KMS-11 (cell line): ENCODE results near the gene CRAMP1.
"Not testable (repeated sequence)": the region's sequence is repeated elsewhere in the genome, so short reads cannot be mapped to it uniquely, and the experiment has no call there.

Experiments
- H2AFZ ChIP-seq: fragments of 200-600 bp; sonication (generic); 2 replicates; pipeline ENCODE4 v1.6.1; 2016; ENCODE audit warnings: antibody characterized with exemption, mixed run types, low read depth
- H3K27ac ChIP-seq: fragments of 200-600 bp; sonication (generic); 2 replicates; pipeline ENCODE4 v1.6.1; 2016; ENCODE audit warnings: mild to moderate bottlenecking, mixed run types
- H3K27me3 ChIP-seq: fragments of 200-600 bp; sonication (generic); 2 replicates; pipeline ENCODE4 v1.6.1; 2017; ENCODE audit warnings: mild to moderate bottlenecking, low read depth, mixed run types, moderate library complexity; ENCODE audit not compliant: insufficient read depth
- H3K36me3 ChIP-seq: fragments of 200-600 bp; sonication (generic); 2 replicates; pipeline ENCODE4 v1.6.1; 2017; ENCODE audit warnings: mild to moderate bottlenecking, mixed run types; ENCODE audit not compliant: insufficient read depth
- H3K4me1 ChIP-seq: fragments of 200-600 bp; sonication (generic); 2 replicates; pipeline ENCODE4 v1.6.1; 2016; ENCODE audit warnings: mild to moderate bottlenecking, low read depth, mixed run types; ENCODE audit not compliant: poor library complexity, severe bottlenecking
- H3K4me2 ChIP-seq: fragments of 200-600 bp; sonication (generic); 2 replicates; pipeline ENCODE4 v1.7.0; 2016; ENCODE audit warnings: mild to moderate bottlenecking, mixed run types
- H3K4me3 ChIP-seq: fragments of 200-600 bp; sonication (generic); IDR thresholded peaks from 2 replicates; pipeline ENCODE4 v1.6.1; 2017; ENCODE audit warnings: low read depth, low read length, mixed read lengths; ENCODE audit not compliant: insufficient read depth
- H3K79me2 ChIP-seq: fragments of 200-600 bp; sonication (generic); 2 replicates; pipeline ENCODE4 v1.6.1; 2016; ENCODE audit warnings: low read depth, mixed run types; ENCODE audit not compliant: insufficient read depth
- H3K9ac ChIP-seq: fragments of 200-600 bp; sonication (generic); 2 replicates; pipeline ENCODE4 v1.6.1; 2016; ENCODE audit warnings: mild to moderate bottlenecking, mixed run types
- H4K20me1 ChIP-seq: fragments of 200-600 bp; sonication (generic); 2 replicates; pipeline ENCODE4 v1.6.1; 2016; ENCODE audit warnings: mild to moderate bottlenecking, mixed run types; ENCODE audit not compliant: insufficient read depth
- CTCF ChIP-seq: fragments of 200-600 bp; sonication (generic); conservative IDR thresholded peaks from 2 replicates; pipeline ENCODE4 v1.6.1; 2017; ENCODE audit warnings: low read depth, mild to moderate bottlenecking, antibody characterized with exemption, low read length, moderate library complexity, mixed read lengths

CRAMP1 gene

GRCh38 chr16:1701216-1701878, 89.2 kb downstream of the CRAMP1 start:
- H3K4me2 ChIP-seq: no peak overlapping the region
- H3K4me1 ChIP-seq: no peaks in the 10 kb centered on the region
- TF ChIP-seq CTCF: no peak
- no peaks in the 10 kb centered on the region for H3K27me3 ChIP-seq
- H2AFZ ChIP-seq: no peak overlapping the region
- H3K36me3 ChIP-seq: no peaks in the 10 kb centered on the region; the same call in 1 of the 2 replicates
- no peak overlapping the region for H3K4me3 ChIP-seq
- no peak overlapping the region for H3K9ac ChIP-seq
- no peaks in the 10 kb centered on the region for H3K79me2 ChIP-seq
- H3K27ac ChIP-seq: no peak overlapping the region
- 0 out of 2 replicates have a peak, but pooled peaks cover 5% of the 10 kb centered on the region for H4K20me1 ChIP-seq

GRCh38 chr16:1705324-1705687, 93.1 kb downstream of the CRAMP1 start:
- Histone ChIP-seq H3K27ac (peak overlapping the region; percentile 70), H2AFZ (peak overlapping the region; percentile 81), H3K9ac (peak overlapping the region; percentile 63; the same call in 1 of the 2 replicates), H3K4me1 (peaks cover 14% of the 10 kb centered on the region), H3K4me2 (peak overlapping the region; percentile 81), H3K79me2 (peaks cover 34% of the 10 kb centered on the region)
- H4K20me1 ChIP-seq, H3K27me3 ChIP-seq, H3K4me3 ChIP-seq, H3K36me3 ChIP-seq: not testable (repeated sequence)

- Histone ChIP-seq H4K20me1 (no peaks in the 10 kb centered on the region), H3K4me1 (peaks cover 14% of the 10 kb centered on the region), H3K36me3 (no peaks in the 10 kb centered on the region), H3K4me3 (no peak within 1 kb of the TSS), H3K9ac (peak within 1 kb of the TSS; percentile 63), H3K27me3 (no peaks in the 10 kb centered on the region), H3K79me2 (peaks cover 34% of the 10 kb centered on the region), H2AFZ (peak within 1 kb of the TSS; percentile 81), H3K27ac (peak within 1 kb of the TSS; percentile 70), H3K4me2 (peak within 1 kb of the TSS; percentile 97)
- peak; percentile 85 for TF ChIP-seq CTCF
These were observed 93.7 kb downstream of the CRAMP1 start, which contains the start of gene MAPK8IP3 for GRCh38 chr16:1705688-1706385. Gene MAPK8IP3, plus strand, starts transcription at chr16:1706195. Its CDS starts 145 bp downstream, at chr16:1706340.

- Histone ChIP-seq H3K36me3 (no peaks in the 10 kb centered on the region), H3K9ac (peak overlapping the region; percentile 63), H2AFZ (peak overlapping the region; percentile 81), H3K79me2 (peaks cover 40% of the 10 kb centered on the region), H3K27me3 (no peaks in the 10 kb centered on the region), H3K4me2 (peak overlapping the region; percentile 97), H3K27ac (peak overlapping the region; percentile 12; the same call in 1 of the 2 replicates), H4K20me1 (no peaks in the 10 kb centered on the region), H3K4me3 (no peak overlapping the region), H3K4me1 (peaks cover 14% of the 10 kb centered on the region)
- TF ChIP-seq CTCF: no peak
These were observed 94.4 kb downstream of the CRAMP1 start for GRCh38 chr16:1706386-1707192.
